Measurements from ENCODE around the gene ATP10A. TPM values are rescaled to one million over a fixed set of nuclear protein-coding genes. Genes with fewer than 3 reads are reported as not detected.

Gene ATP10A
- total RNA-seq, 1 donor from 2014 or later, result 3.2 TPM

DNA sequence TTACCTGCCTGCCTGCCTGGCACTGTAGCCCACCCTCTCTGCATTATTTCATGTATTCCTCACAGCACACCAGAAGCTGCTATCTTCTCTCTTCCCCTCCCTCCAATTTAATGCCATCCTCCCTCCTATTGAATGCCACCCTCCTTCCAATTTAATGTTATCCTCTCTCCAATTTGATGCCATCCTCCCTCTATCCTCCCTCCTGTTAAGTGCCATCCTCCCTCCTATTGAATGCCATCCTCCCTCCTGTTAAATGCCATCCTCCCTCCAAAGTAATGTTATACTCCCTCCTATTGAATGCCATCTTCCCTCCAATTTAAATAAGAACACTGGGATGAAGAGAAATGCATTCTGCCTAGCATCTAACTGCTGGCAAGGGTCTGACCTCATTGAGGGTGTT is 11.1 kb downstream of the ATP10A start:
- no peaks in the 10 kb centered on the region for H3K9me3 ChIP-seq
- no peaks in the 10 kb centered on the region for H3K27me3 ChIP-seq
- no peaks in the 10 kb centered on the region for H3K36me3 ChIP-seq
- intact Hi-C loops (cut with DNase I), result no loop called here
- no peak for TF ChIP-seq POLR2AphosphoS5 (IDR thresholded peaks at IDR 0.05; ENCODE audit: insufficient read depth in 1 of 2, low read depth in 1 of 2)
- no peak for TF ChIP-seq POLR2A (IDR thresholded peaks at IDR 0.05)
- no peak for TF ChIP-seq CTCF (IDR thresholded peaks at IDR 0.05)
- H3K27ac ChIP-seq, result no peak overlapping the region
- H3K4me1 ChIP-seq, result peaks cover 28% of the 10 kb centered on the region
- no peak overlapping the region for H3K4me3 ChIP-seq
- no peak for DNase-seq (ENCODE audit: extremely low spot score in 2 of 2)

- TF ChIP-seq POLR2AphosphoS5 (IDR thresholded peaks at IDR 0.05; ENCODE audit: insufficient read depth in 1 of 2, low read depth in 1 of 2), result peak in 1 of 2 donors; percentile 68
- peak in 1 of 2 donors; percentile 7 for TF ChIP-seq POLR2A (IDR thresholded peaks at IDR 0.05)
- TF ChIP-seq CTCF (IDR thresholded peaks at IDR 0.05), result no peak
- H3K27ac ChIP-seq, result peak overlapping the region; percentile 79
- H3K36me3 ChIP-seq, result no peaks in the 10 kb centered on the region
- DNase-seq (ENCODE audit: extremely low spot score in 2 of 2), result peak in 1 of 2 donors; percentile 87
- intact Hi-C loops (cut with DNase I), result no loop called here
- H3K4me3 ChIP-seq, result peak overlapping the region; percentile 40 to 42
- H3K9me3 ChIP-seq, result no peaks in the 10 kb centered on the region
- H3K4me1 ChIP-seq, result peaks cover 28% of the 10 kb centered on the region
- H3K27me3 ChIP-seq, result no peaks in the 10 kb centered on the region
Observed at GRCh38 chr15:25850154-25851111, 12.7 kb downstream of the ATP10A start.

DNA sequence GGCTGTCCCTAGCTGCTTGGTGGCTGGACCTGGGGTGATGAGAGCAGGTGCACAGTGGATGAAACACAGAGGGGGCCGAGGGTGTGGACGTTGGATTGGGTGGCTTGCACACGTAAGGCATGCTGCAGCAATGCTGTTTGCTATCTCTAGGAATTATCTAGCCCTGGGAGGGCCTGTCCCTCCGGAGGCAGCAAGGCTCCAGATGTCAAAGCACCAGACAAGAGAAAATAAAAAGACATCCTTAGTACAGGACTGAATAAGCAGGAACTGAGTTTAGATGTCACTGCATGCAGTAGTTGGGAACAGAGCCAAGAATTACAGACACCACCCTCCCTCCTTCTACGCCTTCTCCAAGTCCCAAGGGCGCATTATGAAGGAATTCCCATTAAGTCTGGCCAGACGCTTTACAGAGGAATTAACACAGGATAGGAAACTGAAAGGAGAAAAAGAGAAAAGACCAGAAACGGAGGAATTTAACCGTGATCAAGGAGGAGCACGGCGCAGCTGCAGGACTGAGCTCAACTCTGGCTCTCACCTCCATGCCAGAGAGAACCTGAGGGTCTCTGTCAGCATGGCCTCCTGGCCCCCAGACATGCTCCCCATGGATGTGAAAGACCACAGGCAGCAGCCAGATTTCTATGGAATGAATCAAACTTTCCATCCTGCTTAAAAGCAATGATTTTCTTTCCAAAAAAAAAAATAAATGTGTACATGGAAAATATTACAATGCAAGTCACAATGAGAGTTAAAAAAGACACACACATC is 13.8 kb downstream of the ATP10A start:
- DNase-seq (ENCODE audit: extremely low spot score in 2 of 2), result peak in 1 of 2 donors; percentile 85
- Histone ChIP-seq H3K36me3 (no peaks in the 10 kb centered on the region), H3K9me3 (no peaks in the 10 kb centered on the region), H3K27ac (peak overlapping the region; percentile 79), H3K4me3 (peak overlapping the region; percentile 40 to 42), H3K27me3 (no peaks in the 10 kb centered on the region), H3K4me1 (peaks cover 34% of the 10 kb centered on the region)
- TF ChIP-seq POLR2A (IDR thresholded peaks at IDR 0.05), result no peak
- no peak for TF ChIP-seq CTCF (IDR thresholded peaks at IDR 0.05)
- no peak for TF ChIP-seq POLR2AphosphoS5 (IDR thresholded peaks at IDR 0.05; ENCODE audit: insufficient read depth in 1 of 2, low read depth in 1 of 2)
- intact Hi-C loops (cut with DNase I), result no loop called here

GRCh38 chr15:25848784-25849156 is 14.4 kb downstream of the ATP10A start:
- no peak for DNase-seq (ENCODE audit: extremely low spot score in 2 of 2)
- H3K4me3 ChIP-seq, result no peak overlapping the region
- H3K4me1 ChIP-seq, result peaks cover 38% of the 10 kb centered on the region
- peak overlapping the region; percentile 79 for H3K27ac ChIP-seq
- H3K27me3 ChIP-seq, result no peaks in the 10 kb centered on the region
- H3K9me3 ChIP-seq, result no peaks in the 10 kb centered on the region
- no peak for TF ChIP-seq POLR2A (IDR thresholded peaks at IDR 0.05)
- TF ChIP-seq CTCF (IDR thresholded peaks at IDR 0.05), result no peak
- no peak for TF ChIP-seq POLR2AphosphoS5 (IDR thresholded peaks at IDR 0.05; ENCODE audit: insufficient read depth in 1 of 2, low read depth in 1 of 2)
- intact Hi-C loops (cut with DNase I), result no loop called here
- H3K36me3 ChIP-seq, result no peaks in the 10 kb centered on the region
